CD4-positive, alpha-beta memory T cell (primary cell): Measurements from ENCODE around the gene H3-3A. TPM values are rescaled to one million over a fixed set of nuclear protein-coding genes. Genes with fewer than 3 reads are reported as not detected.

Experiments used
- CTCF ChIA-PET: fragments of 350-600 bp; sonication (Branson Sonifier 250); formaldehyde crosslinking; loops from one replicate; lab custom pipeline; 2021; ENCODE audit warnings: inconsistent platforms; ENCODE audit not compliant: partially characterized antibody; lab: Charles Lee
- POLR2A ChIA-PET: fragments of 350-600 bp; sonication (Branson Sonifier 250); formaldehyde crosslinking; loops from one replicate; lab custom pipeline; 2021; ENCODE audit not compliant: partially characterized antibody; lab: Charles Lee
- DNase-seq, 5 donors: peaks; one replicate each; pipeline versions ENCODE4 v3.0.0 to v3.0.0-alpha.2; 2020 to 2022; ENCODE audit warnings: mixed read lengths in 1 of 5
- H3K27ac ChIP-seq: one replicate; pipeline ENCODE4 v1.7.0; 2013; ENCODE audit warnings: low read depth, low read length
- H3K27me3 ChIP-seq: 2 replicates; pipeline ENCODE4 v1.7.0; 2013; ENCODE audit warnings: mild to moderate bottlenecking, low read length, moderate library complexity; ENCODE audit not compliant: insufficient read depth
- H3K36me3 ChIP-seq: 2 replicates; pipeline ENCODE4 v1.7.0; 2013; ENCODE audit warnings: mild to moderate bottlenecking, low read length, moderate library complexity; ENCODE audit not compliant: insufficient read depth
- H3K4me1 ChIP-seq: 2 replicates; pipeline ENCODE4 v1.7.0; 2013; ENCODE audit warnings: mild to moderate bottlenecking, low read length, moderate library complexity; ENCODE audit not compliant: insufficient read depth
- H3K4me3 ChIP-seq, 2 donors: one replicate each; pipeline ENCODE4 v1.7.0; 2013; ENCODE audit warnings: low read length in 2 of 2, mild to moderate bottlenecking in 1 of 2
- H3K9me3 ChIP-seq, 2 donors: one replicate each; pipeline ENCODE4 v1.7.0; 2013; ENCODE audit warnings: low read length in 2 of 2, control low read depth in 1 of 2; ENCODE audit not compliant: control insufficient read depth in 1 of 2
- H3K27ac Mint-ChIP-seq, 7 donors: one replicate each; pipeline ENCODE4 v1.8.0; 2020 to 2021; ENCODE audit warnings: mixed read lengths in 7 of 7, mild to moderate bottlenecking in 6 of 7, inconsistent platforms in 3 of 7, moderate library complexity in 3 of 7
- H3K27me3 Mint-ChIP-seq, 2 donors: one replicate each; pipeline ENCODE4 v1.8.0; 2020 to 2021; ENCODE audit warnings: mixed read lengths in 2 of 2
- H3K36me3 Mint-ChIP-seq, 2 donors: one replicate each; pipeline ENCODE4 v1.8.0; 2020 to 2021; ENCODE audit warnings: mixed read lengths in 2 of 2, inconsistent platforms in 1 of 2, mild to moderate bottlenecking in 1 of 2
- H3K4me1 Mint-ChIP-seq, 4 donors: one replicate each; pipeline ENCODE4 v1.8.0; 2020 to 2021; ENCODE audit warnings: mixed read lengths in 4 of 4, mild to moderate bottlenecking in 1 of 4
- H3K4me3 Mint-ChIP-seq, 8 donors: one replicate each; pipeline ENCODE4 v1.8.0; 2020 to 2021; ENCODE audit warnings: mixed read lengths in 8 of 8, mild to moderate bottlenecking in 7 of 8, moderate library complexity in 6 of 8, inconsistent platforms in 3 of 8
- H3K9me3 Mint-ChIP-seq, 8 donors: one replicate each; pipeline ENCODE4 v1.8.0; 2020 to 2021; ENCODE audit warnings: mixed read lengths in 8 of 8, mild to moderate bottlenecking in 5 of 8, inconsistent platforms in 3 of 8, moderate library complexity in 1 of 8
- intact Hi-C: fragments of 100-400 bp; cut with micrococcal nuclease; formaldehyde crosslinking; loops from one replicate; pipeline ENCODE4 v1.15.1; 2023
- polyA plus RNA-seq, 2 donors: library from polyadenylated mRNA; unstranded; fragments of 300-500 nt; fragmentation: Illumina TruSeq; gene quantifications; one replicate each; pipeline ENCODE4 v1.2.3, GENCODE V29; 2021
- total RNA-seq, 2 experiments: library from RNA; stranded (reverse); gene quantifications; one replicate each; pipeline ENCODE4 v1.2.3, GENCODE V29; 2021

H3-3A gene
- total and polyA plus RNA-seq, 4 experiments from 2014 or later = 391 to 695 (median 518) TPM

DNA sequence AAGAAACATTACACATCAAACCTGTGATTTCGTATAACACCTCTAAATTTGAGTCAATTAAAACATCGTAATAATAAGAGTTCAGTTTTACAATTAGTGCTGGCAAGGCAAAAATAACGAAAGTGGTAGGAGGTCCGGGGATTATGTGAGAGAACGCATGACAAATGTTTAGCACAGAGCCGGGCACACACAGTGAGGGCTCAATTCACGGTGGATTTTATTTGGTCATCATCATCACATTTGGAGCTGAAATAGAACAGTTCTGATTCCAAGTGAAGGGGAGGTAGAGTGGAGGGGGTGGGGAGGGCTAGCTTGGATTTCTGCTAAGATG lies 20.0 kb downstream of the H3-3A start:
- intact Hi-C loops = loop anchor here (2.0 to 5.0 kb wide), 2 partner anchors 26 to 40 kb away; no protein-coding TSS in a partner anchor
- Histone ChIP-seq H3K9me3 (no peaks in the 10 kb centered on the region), H3K27me3 (no peaks in the 10 kb centered on the region), H3K4me1 (peaks cover 14% of the 10 kb centered on the region), H3K4me3 (peak overlapping the region; percentile 36 to 69), H3K27ac (no peak overlapping the region), H3K36me3 (no peaks in the 10 kb centered on the region)
- Mint-ChIP-seq H3K27ac (peak overlapping the region in 6 of 7 donors; percentile 13 to 77 (median 52)), H3K4me3 (peak overlapping the region; percentile 84 to 98 (median 88)), H3K27me3 (no peaks in the 10 kb centered on the region), H3K4me1 (peaks cover 4 to 11% (median 7%) of the 10 kb centered on the region in 4 donors), H3K9me3 (no peaks in the 10 kb centered on the region), H3K36me3 (peaks cover 0 to 2% of the 10 kb centered on the region in 2 donors)
- ChIA-PET CTCF (interaction anchor here (1.1 to 3.1 kb wide), 7 partner anchors 12 to 116 kb away, joined by 3 to 26 read pairs (median 4); no protein-coding TSS in a partner anchor), POLR2A (interaction anchor here (1.2 to 3.7 kb wide), 8 partner anchors 9 to 185 kb away, joined by 4 to 47 read pairs (median 10); partner anchors contain the start of genes H3-3A and SDE2)
- no peak for DNase-seq

- Mint-ChIP-seq H3K36me3 (peaks cover 0 to 2% of the 10 kb centered on the region in 2 donors), H3K4me1 (peaks cover 4 to 11% (median 7%) of the 10 kb centered on the region in 4 donors), H3K27ac (peak overlapping the region in 3 of 7 donors; percentile 13 to 81 (median 73)), H3K4me3 (peak overlapping the region; percentile 84 to 98 (median 88)), H3K27me3 (no peaks in the 10 kb centered on the region), H3K9me3 (no peaks in the 10 kb centered on the region)
- no peak for DNase-seq
- CTCF ChIA-PET = interaction anchor here (0.8 to 3.1 kb wide), 9 partner anchors 13 to 116 kb away, joined by 3 to 26 read pairs (median 4); no protein-coding TSS in a partner anchor
- Histone ChIP-seq H3K36me3 (no peaks in the 10 kb centered on the region), H3K4me3 (peak overlapping the region; percentile 36 to 69), H3K27ac (peak overlapping the region; percentile 48), H3K9me3 (no peaks in the 10 kb centered on the region), H3K27me3 (no peaks in the 10 kb centered on the region), H3K4me1 (peaks cover 14% of the 10 kb centered on the region)
- POLR2A ChIA-PET = interaction anchor here (0.8 to 3.7 kb wide), 13 partner anchors 7 to 305 kb away, joined by 3 to 47 read pairs (median 5); partner anchors contain the start of genes ACBD3, H3-3A, SDE2 and SRP9
- intact Hi-C loops = loop anchor here (1.0 to 5.0 kb wide), 3 partner anchors 19 to 39 kb away; no protein-coding TSS in a partner anchor
Observed at GRCh38 chr1:226082959-226083301, 20.4 kb downstream of the H3-3A start.

DNA sequence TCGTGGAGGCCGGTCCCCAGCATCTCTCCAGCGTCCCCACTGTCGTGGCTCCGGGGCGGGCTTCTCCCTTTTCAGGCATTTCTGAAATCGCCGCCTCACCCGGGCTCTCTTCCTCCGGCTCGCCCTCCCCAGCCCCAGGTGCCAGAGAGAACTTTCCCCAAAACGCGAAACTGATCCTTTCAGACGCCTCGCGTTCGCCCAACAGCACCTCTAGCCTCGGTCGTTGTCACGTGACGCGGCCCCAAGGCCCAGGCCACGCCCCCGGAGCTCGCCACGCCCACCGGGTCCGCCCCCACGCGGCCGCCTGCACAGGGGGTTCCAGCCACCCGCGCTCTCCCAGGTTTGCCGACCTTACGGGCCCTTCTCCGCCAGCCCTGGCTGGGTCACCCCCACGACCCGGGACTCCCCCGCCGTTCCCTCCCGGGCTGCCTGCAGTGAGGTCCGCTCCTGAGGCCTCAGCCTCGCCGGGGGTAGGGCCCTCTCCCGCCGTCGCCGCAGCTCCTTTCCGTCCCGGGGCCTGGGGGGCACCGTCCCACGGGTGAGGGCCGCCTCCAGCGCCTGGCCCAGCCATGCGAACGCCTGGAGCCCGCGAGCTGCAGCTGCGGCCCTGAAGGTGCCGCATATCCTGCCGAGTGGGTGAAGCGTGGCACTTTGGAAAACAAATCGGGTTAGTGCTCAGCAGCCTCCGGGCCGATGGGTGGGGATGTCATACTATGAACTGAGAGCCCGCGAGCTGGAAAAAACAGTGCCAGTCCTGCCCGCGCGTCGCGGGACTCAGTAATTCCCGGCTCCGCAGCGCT lies 21.0 kb downstream of the H3-3A start:
- Mint-ChIP-seq H3K4me1 (peaks cover 4 to 11% (median 7%) of the 10 kb centered on the region in 4 donors), H3K27ac (peak overlapping the region in 6 of 7 donors; percentile 28 to 87 (median 78)), H3K36me3 (peaks cover 0 to 2% of the 10 kb centered on the region in 2 donors), H3K9me3 (no peaks in the 10 kb centered on the region), H3K4me3 (peak overlapping the region; percentile 85 to 98 (median 90)), H3K27me3 (no peaks in the 10 kb centered on the region)
- Histone ChIP-seq H3K27ac (peak overlapping the region; percentile 48), H3K9me3 (no peaks in the 10 kb centered on the region), H3K27me3 (no peaks in the 10 kb centered on the region), H3K4me1 (peaks cover 14% of the 10 kb centered on the region), H3K36me3 (no peaks in the 10 kb centered on the region), H3K4me3 (peak overlapping the region; percentile 36 to 69)
- intact Hi-C loops = loop anchor here (1.0 to 5.0 kb wide), 3 partner anchors 19 to 39 kb away; no protein-coding TSS in a partner anchor
- CTCF ChIA-PET = interaction anchor here (0.7 to 3.1 kb wide), 9 partner anchors 13 to 584 kb away, joined by 3 to 26 read pairs (median 4); no protein-coding TSS in a partner anchor
- POLR2A ChIA-PET = interaction anchor here (0.8 to 3.7 kb wide), 15 partner anchors 8 to 305 kb away, joined by 3 to 47 read pairs (median 5); partner anchors contain the start of genes ACBD3, H3-3A, SDE2 and SRP9
- peak; percentile 84 to 92 (median 89) for DNase-seq

DNA sequence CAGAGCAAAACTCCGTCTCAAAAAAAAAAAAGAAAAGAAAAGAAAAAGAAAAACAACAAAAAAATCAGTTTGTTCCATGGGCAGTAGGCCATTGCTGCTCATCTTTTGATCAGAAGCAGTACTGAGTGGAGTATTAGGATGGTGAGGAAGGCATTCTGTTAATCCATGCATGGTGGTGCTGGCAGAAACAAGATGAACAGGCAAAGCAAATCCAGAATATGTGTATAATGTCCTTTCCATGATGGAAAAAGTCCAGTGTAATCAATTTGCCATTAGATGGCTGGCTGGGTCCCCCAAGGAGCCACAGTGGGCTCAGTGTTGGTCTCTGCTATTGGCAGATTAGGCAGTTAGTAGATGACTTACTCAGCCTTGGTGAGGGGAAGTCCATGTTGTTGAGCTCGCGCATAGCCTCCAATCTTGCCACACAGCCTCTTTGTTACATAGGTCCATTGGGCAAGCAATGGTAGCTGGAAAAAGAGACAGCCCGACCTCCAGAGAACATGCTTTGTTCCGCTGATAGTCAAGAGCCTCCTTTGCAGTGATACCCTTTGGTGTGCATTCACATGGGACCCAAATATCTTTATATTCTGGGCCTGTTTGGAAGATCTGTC lies 23.3 kb downstream of the H3-3A start:
- ChIA-PET CTCF (no interaction called here), POLR2A (no interaction called here)
- H3K27me3 ChIP-seq = no peaks in the 10 kb centered on the region
- no peaks in the 10 kb centered on the region for H3K9me3 Mint-ChIP-seq
- intact Hi-C loops = no loop called here
- no peak overlapping the region for H3K4me3 ChIP-seq
- peaks cover 14% of the 10 kb centered on the region for H3K4me1 ChIP-seq
- H3K4me1 Mint-ChIP-seq = peaks cover 4 to 11% (median 7%) of the 10 kb centered on the region in 4 donors
- H3K36me3 ChIP-seq = no peaks in the 10 kb centered on the region
- peak overlapping the region in 1 of 7 donors; percentile 24 for H3K27ac Mint-ChIP-seq
- H3K4me3 Mint-ChIP-seq = peak overlapping the region in 4 of 8 donors; percentile 8 to 39 (median 26)
- no peaks in the 10 kb centered on the region for H3K9me3 ChIP-seq
- no peak for DNase-seq
- no peaks in the 10 kb centered on the region for H3K27me3 Mint-ChIP-seq
- peaks cover 0 to 2% of the 10 kb centered on the region in 2 donors for H3K36me3 Mint-ChIP-seq
- no peak overlapping the region for H3K27ac ChIP-seq

DNA sequence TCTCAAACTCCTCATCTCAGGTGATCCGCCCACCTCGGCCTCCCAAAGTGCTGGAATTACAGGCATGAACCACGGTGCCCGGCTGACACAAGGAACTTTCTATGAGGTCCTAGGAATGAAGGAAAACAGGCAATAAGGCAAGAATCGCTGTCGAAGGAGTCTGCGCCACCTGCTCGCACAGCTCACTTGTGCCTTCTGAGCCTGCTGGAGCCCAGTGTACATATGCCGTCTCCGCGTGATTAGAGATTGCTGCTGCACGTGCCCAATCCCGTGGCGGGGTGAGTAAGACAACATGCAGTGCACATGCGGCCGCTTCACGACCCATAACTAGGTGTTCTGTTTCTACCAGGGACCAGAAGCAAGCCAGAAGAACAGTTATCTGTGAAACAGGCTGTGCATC lies 24.3 kb downstream of the H3-3A start:
- Mint-ChIP-seq H3K4me1 (peaks cover 4 to 11% (median 7%) of the 10 kb centered on the region in 4 donors), H3K27ac (no peak overlapping the region), H3K27me3 (no peaks in the 10 kb centered on the region), H3K36me3 (peaks cover 0 to 2% of the 10 kb centered on the region in 2 donors), H3K4me3 (peak overlapping the region in 1 of 8 donors; percentile 30), H3K9me3 (no peaks in the 10 kb centered on the region)
- CTCF ChIA-PET = no interaction called here
- no peaks in the 10 kb centered on the region for H3K36me3 ChIP-seq
- H3K9me3 ChIP-seq = no peaks in the 10 kb centered on the region
- intact Hi-C loops = no loop called here
- peaks cover 14% of the 10 kb centered on the region for H3K4me1 ChIP-seq
- DNase-seq = no peak
- POLR2A ChIA-PET = no interaction called here
- no peak overlapping the region for H3K27ac ChIP-seq
- H3K4me3 ChIP-seq = no peak overlapping the region
- no peaks in the 10 kb centered on the region for H3K27me3 ChIP-seq

- H3K27ac Mint-ChIP-seq = no peak overlapping the region
- Histone ChIP-seq H3K4me3 (no peak overlapping the region), H3K27me3 (no peaks in the 10 kb centered on the region), H3K36me3 (no peaks in the 10 kb centered on the region), H3K4me1 (no peaks in the 10 kb centered on the region), H3K9me3 (no peaks in the 10 kb centered on the region), H3K27ac (no peak overlapping the region)
- H3K27me3 Mint-ChIP-seq = peaks cover 4 to 5% of the 10 kb centered on the region in 2 donors
- no peaks in the 10 kb centered on the region for H3K4me1 Mint-ChIP-seq
- CTCF ChIA-PET = interaction anchor here (0.9 to 2.6 kb wide), 2 partner anchors 8 to 34 kb away, joined by 3 to 7 read pairs; no protein-coding TSS in a partner anchor
- no peak for DNase-seq
- H3K9me3 Mint-ChIP-seq = no peaks in the 10 kb centered on the region
- no peaks in the 10 kb centered on the region for H3K36me3 Mint-ChIP-seq
- POLR2A ChIA-PET = no interaction called here
- no peak overlapping the region for H3K4me3 Mint-ChIP-seq
- intact Hi-C loops = no loop called here
Observed at GRCh38 chr1:226091461-226091860, 28.9 kb downstream of the H3-3A start.
